ENCODE measurements around the gene ILDR1. TPM values are rescaled to one million over a fixed set of nuclear protein-coding genes. Genes with fewer than 3 reads are reported as not detected.

Gene ILDR1
- total and polyA plus RNA-seq, 10 of the 15 experiments (the other 5 are each of a cell fraction or from before 2014, with no cell fraction given), result 1.3 to 12.0 (median 7.0) TPM

GRCh38 chr3:122008166-122008565, 13.9 kb downstream of the ILDR1 start:
- DNase-seq (ENCODE audit: low read depth, low spot score) (no peak), FAIRE-seq (no peak), ATAC-seq (no peak)
- no peaks in the 10 kb centered on the region for H3K27me3 ChIP-seq (replicated peaks in 1 of 2; ENCODE audit: control insufficient read depth in 2 of 2, insufficient read depth in 2 of 2, low read length in 1 of 2)
- H3K27ac ChIP-seq (ENCODE audit: control insufficient read depth, insufficient read depth), result no peak overlapping the region
- TF ChIP-seq NFXL1 (IDR thresholded peaks at IDR 0.05; ENCODE audit: borderline replicate concordance) (no peak), RCOR1 (conservative IDR thresholded peaks at IDR 0.05; ENCODE audit: low read depth, low read length) (no peak), BMI1 (IDR thresholded peaks at IDR 0.05; ENCODE audit: borderline replicate concordance) (no peak), SKIL (IDR thresholded peaks at IDR 0.05; ENCODE audit: low read depth, poor library complexity, severe bottlenecking) (no peak), CHD2 (IDR thresholded peaks at IDR 0.05; ENCODE audit: borderline replicate concordance, low read depth, low read length) (no peak), ZNF274 (IDR thresholded peaks at IDR 0.05; ENCODE audit: insufficient read depth, insufficient read length) (no peak), WRNIP1 (IDR thresholded peaks at IDR 0.05; ENCODE audit: borderline replicate concordance, low read depth, low read length) (no peak), FOS (IDR thresholded peaks at IDR 0.05; ENCODE audit: borderline replicate concordance, extremely low read depth, insufficient read length) (no peak), SMARCA5 (IDR thresholded peaks at IDR 0.05) (no peak), REST (IDR thresholded peaks at IDR 0.05; ENCODE audit: low read depth, low read length) (no peak)
- TF ChIP-seq, protein P1, sequence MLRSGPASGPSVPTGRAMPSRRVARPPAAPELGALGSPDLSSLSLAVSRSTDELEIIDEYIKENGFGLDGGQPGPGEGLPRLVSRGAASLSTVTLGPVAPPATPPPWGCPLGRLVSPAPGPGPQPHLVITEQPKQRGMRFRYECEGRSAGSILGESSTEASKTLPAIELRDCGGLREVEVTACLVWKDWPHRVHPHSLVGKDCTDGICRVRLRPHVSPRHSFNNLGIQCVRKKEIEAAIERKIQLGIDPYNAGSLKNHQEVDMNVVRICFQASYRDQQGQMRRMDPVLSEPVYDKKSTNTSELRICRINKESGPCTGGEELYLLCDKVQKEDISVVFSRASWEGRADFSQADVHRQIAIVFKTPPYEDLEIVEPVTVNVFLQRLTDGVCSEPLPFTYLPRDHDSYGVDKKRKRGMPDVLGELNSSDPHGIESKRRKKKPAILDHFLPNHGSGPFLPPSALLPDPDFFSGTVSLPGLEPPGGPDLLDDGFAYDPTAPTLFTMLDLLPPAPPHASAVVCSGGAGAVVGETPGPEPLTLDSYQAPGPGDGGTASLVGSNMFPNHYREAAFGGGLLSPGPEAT (IDR thresholded peaks at IDR 0.05; ENCODE audit: low read depth), result no peak
- peaks cover 0 to 3% of the 10 kb centered on the region in 2 experiments; a peak in 2 of 4 replicates for H3K36me3 ChIP-seq (ENCODE audit: control insufficient read depth in 2 of 2, insufficient read depth in 2 of 2, low read length in 1 of 2)
- POLR2A ChIA-PET, result interaction anchor here (1.2 kb wide), 1 partner anchor 17 kb away, joined by 4 read pairs; no protein-coding TSS in a partner anchor
- intact Hi-C loops (cut with micrococcal nuclease; ENCODE audit: unreplicated experiment) (no loop called here), in situ Hi-C loops (cut with MboI) (no loop called here)
- H3K4me1 ChIP-seq (ENCODE audit: control insufficient read depth, insufficient read depth, low read length), result peaks cover 66% of the 10 kb centered on the region
- RAD21 ChIA-PET (ENCODE audit: unreplicated experiment), result no interaction called here
- H3K79me2 ChIP-seq (ENCODE audit: control insufficient read depth, insufficient read depth, low read length), result peaks cover 40% of the 10 kb centered on the region
- SMC1A ChIA-PET (ENCODE audit: uncharacterized antibody, unreplicated experiment), result interaction anchor here (0.6 to 28.1 kb wide), 4 partner anchors 10 to 82 kb away, joined by 3 to 882 read pairs (median 228); partner anchors contain the start of gene ILDR1
- no peak overlapping the region for H2AFZ ChIP-seq (ENCODE audit: control insufficient read depth, low read depth, low read length)
- no peak overlapping the region for H3K9ac ChIP-seq (ENCODE audit: control insufficient read depth, insufficient read depth, low read length)
- H3K4me3 ChIP-seq, result no peak overlapping the region
- no TSS peak for BruUV-seq (replicated peaks)
- no peaks in the 10 kb centered on the region for H4K20me1 ChIP-seq (ENCODE audit: control insufficient read depth, insufficient read depth)
- H3K4me2 ChIP-seq (ENCODE audit: control insufficient read depth, insufficient read depth), result no peak overlapping the region
- CTCF ChIA-PET, result interaction anchor here (1.8 kb wide), 1 partner anchor 12 kb away, joined by 8 read pairs; no protein-coding TSS in a partner anchor
- 95% methylated on average over 2 of the region's 2 CpGs for WGBS (ENCODE audit: insufficient coverage, insufficient replicate concordance, low lambda C conversion rate, missing lambda C conversion rate)
- no peaks in the 10 kb centered on the region for H3K9me3 ChIP-seq (replicated peaks; ENCODE audit: control insufficient read depth, insufficient read depth, low read length)
